ENCODE measurements around the gene PITRM1. TPM values are rescaled to one million over a fixed set of nuclear protein-coding genes. Genes with fewer than 3 reads are reported as not detected.

The PITRM1 gene
- total RNA-seq, 6 experiments from 2014 or later, result 40.7 to 59.5 (median 49.7) TPM

- no peak overlapping the region for H3K27ac ChIP-seq
- DNase-seq, result no peak
- H3K4me1 ChIP-seq, result no peaks in the 10 kb centered on the region
- WGBS (ENCODE audit: insufficient coverage, low coverage, low lambda C conversion rate, missing lambda C conversion rate), result 63% methylated on average over 2 of the region's 10 CpGs
- TF ChIP-seq CTCF (IDR thresholded peaks at IDR 0.05) (no peak), POLR2A (IDR thresholded peaks at IDR 0.05) (no peak)
- H3K9me3 ChIP-seq, result no peaks in the 10 kb centered on the region
- intact Hi-C loops (cut with DNase I), result no loop called here
- no peaks in the 10 kb centered on the region for H3K27me3 ChIP-seq
- no peak overlapping the region for H3K4me3 ChIP-seq
- ATAC-seq, result no peak
- H3K36me3 ChIP-seq, result no peaks in the 10 kb centered on the region
These were observed 23.9 kb upstream of the PITRM1 start for GRCh38 chr10:3196482-3196881.

GRCh38 chr10:3195726-3196125, 23.1 kb upstream of the PITRM1 start:
- Histone ChIP-seq H3K27me3 (no peaks in the 10 kb centered on the region), H3K9me3 (no peaks in the 10 kb centered on the region), H3K4me1 (no peaks in the 10 kb centered on the region), H3K36me3 (no peaks in the 10 kb centered on the region), H3K4me3 (no peak overlapping the region), H3K27ac (no peak overlapping the region)
- DNase-seq, result no peak
- intact Hi-C loops (cut with DNase I), result no loop called here
- WGBS (ENCODE audit: insufficient coverage, low coverage, low lambda C conversion rate, missing lambda C conversion rate), result 76% methylated on average over 9 of the region's 9 CpGs
- no peak for ATAC-seq
- TF ChIP-seq POLR2A (IDR thresholded peaks at IDR 0.05) (no peak), CTCF (IDR thresholded peaks at IDR 0.05) (no peak)

GRCh38 chr10:3195286-3195685, 22.7 kb upstream of the PITRM1 start:
- Histone ChIP-seq H3K9me3 (no peaks in the 10 kb centered on the region), H3K4me3 (no peak overlapping the region), H3K27me3 (no peaks in the 10 kb centered on the region), H3K27ac (no peak overlapping the region), H3K4me1 (no peaks in the 10 kb centered on the region), H3K36me3 (no peaks in the 10 kb centered on the region)
- WGBS (ENCODE audit: insufficient coverage, low coverage, low lambda C conversion rate, missing lambda C conversion rate), result 43% methylated on average over 8 of the region's 11 CpGs
- ATAC-seq (no peak), DNase-seq (no peak)
- TF ChIP-seq POLR2A (IDR thresholded peaks at IDR 0.05), result no peak
- no peak for TF ChIP-seq CTCF (IDR thresholded peaks at IDR 0.05)
- intact Hi-C loops (cut with DNase I), result no loop called here

- Histone ChIP-seq H3K4me3 (no peak overlapping the region), H3K4me1 (no peaks in the 10 kb centered on the region), H3K36me3 (no peaks in the 10 kb centered on the region), H3K9me3 (no peaks in the 10 kb centered on the region), H3K27ac (no peak overlapping the region), H3K27me3 (no peaks in the 10 kb centered on the region)
- WGBS (ENCODE audit: insufficient coverage, low coverage, low lambda C conversion rate, missing lambda C conversion rate), result 42% methylated on average over 2 of the region's 4 CpGs
- TF ChIP-seq POLR2A (IDR thresholded peaks at IDR 0.05), result no peak
- TF ChIP-seq CTCF (IDR thresholded peaks at IDR 0.05), result no peak
- intact Hi-C loops (cut with DNase I), result no loop called here
- ATAC-seq, result no peak
- DNase-seq, result no peak
These were observed 22.3 kb upstream of the PITRM1 start for GRCh38 chr10:3194871-3195270.

GRCh38 chr10:3193751-3194150, 21.2 kb upstream of the PITRM1 start:
- DNase-seq (no peak), ATAC-seq (no peak)
- no peaks in the 10 kb centered on the region for H3K9me3 ChIP-seq
- no peak overlapping the region for H3K4me3 ChIP-seq
- intact Hi-C loops (cut with DNase I), result no loop called here
- no peak overlapping the region for H3K27ac ChIP-seq
- WGBS (ENCODE audit: insufficient coverage, low coverage, low lambda C conversion rate, missing lambda C conversion rate), result 89% methylated on average over 6 of the region's 6 CpGs
- H3K4me1 ChIP-seq, result no peaks in the 10 kb centered on the region
- H3K36me3 ChIP-seq, result no peaks in the 10 kb centered on the region
- TF ChIP-seq CTCF (IDR thresholded peaks at IDR 0.05) (no peak), POLR2A (IDR thresholded peaks at IDR 0.05) (no peak)
- H3K27me3 ChIP-seq, result no peaks in the 10 kb centered on the region
